H4 (cell line): ENCODE data around the gene CYP4A22. TPM values are rescaled to one million over a fixed set of nuclear protein-coding genes. Genes with fewer than 3 reads are reported as not detected.
A peak's percentile ranks its signal among the peaks of the same experiment; 100 is the strongest.
"Not testable (repeated sequence)": the region's sequence is repeated elsewhere in the genome, so short reads cannot be mapped to it uniquely, and the experiment has no call there.

Experiments used
- DNase-seq: peaks from one replicate; pipeline ENCODE4 v3.0.0-alpha.2; 2015; ENCODE audit warnings: low spot score
- total RNA-seq: library from RNA; depleted of rRNA; stranded (reverse); fragments of >200 nt; shearing (Covaris generic); gene quantifications from 2 replicates; pipeline ENCODE4 v1.2.3, GENCODE V29; 2014

Gene CYP4A22
- total RNA-seq, 1 experiment from 2014 or later = not detected

- DNase-seq = not testable (repeated sequence)
Measured at GRCh38 chr1:47157957-47158356, 20.7 kb downstream of the CYP4A22 start.

GRCh38 chr1:47160716-47161115 is 23.5 kb downstream of the CYP4A22 start:
- no peak for DNase-seq

DNA sequence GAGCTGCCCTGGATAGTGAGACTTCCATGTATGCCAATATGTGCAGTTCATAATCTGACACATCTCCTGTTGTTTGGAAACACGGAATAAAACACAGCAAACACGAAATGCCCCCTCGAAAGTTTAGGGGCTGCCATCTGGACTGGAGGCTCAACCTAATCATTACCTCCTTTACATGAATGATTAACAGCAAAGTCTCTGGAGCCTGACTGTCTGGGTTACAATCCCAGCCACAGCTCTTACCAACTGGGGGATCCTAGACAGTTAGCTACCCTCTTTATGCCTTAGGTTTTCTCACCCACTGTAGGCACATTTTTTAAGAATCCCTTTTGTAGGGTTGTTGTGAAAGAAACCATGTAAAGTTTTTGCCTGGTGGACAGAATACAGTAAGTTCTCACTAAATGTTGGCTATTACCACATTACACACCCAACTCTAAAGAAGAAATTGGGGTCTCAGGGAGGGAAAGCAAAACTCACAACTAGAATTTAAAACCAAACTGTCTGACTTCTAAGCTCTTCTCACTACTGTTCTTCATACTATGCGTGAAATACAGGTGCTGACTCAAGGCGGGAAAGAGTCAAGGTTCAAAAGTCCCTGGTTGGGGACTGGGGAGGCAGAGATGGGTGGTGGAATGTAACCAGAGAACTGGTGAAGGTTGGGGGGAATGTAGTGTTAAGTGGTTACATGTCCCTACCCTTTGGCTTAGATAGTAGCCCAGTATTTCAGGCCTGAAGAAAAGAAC is 24.2 kb downstream of the CYP4A22 start:
- DNase-seq = no peak

DNA sequence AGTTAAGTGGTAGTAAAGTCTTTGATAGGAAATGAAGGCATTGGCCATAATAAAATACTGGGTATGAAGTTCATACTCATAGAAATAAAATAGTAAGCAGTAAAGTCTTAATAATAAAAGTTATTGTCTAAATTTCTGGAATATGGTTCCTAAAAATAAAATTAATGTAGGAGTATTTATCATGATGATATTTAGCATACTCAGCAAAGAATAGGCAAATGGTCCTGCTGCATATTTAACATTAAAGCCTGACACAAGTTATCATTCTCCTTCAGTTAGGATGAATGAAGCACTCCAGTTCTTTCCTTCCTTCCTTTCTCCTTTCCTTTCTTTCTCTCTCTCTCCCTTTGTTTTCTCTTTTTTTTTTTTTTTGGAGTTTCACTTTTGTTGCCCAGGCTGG is 27.3 kb downstream of the CYP4A22 start:
- no peak for DNase-seq

DNA sequence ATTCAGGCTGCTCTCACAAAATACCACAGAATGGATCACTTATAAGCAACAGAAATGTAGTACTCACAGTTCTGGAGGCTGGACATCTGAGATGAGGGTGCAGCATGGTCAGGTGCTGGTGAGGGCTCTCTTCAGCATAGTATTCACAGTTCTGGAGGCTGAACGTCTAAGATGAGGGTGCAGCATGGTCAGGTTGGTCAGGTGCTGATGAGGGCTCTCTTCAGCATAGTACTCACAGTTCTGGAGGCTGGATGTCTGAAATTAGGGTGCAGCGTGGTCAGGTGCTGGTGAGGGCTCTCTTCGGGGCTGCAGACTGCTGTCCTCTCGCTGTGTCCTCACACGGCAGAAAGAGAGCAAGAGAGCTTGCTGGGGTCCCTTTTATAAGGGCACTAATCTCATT is 35.5 kb downstream of the CYP4A22 start:
- no peak for DNase-seq

DNA sequence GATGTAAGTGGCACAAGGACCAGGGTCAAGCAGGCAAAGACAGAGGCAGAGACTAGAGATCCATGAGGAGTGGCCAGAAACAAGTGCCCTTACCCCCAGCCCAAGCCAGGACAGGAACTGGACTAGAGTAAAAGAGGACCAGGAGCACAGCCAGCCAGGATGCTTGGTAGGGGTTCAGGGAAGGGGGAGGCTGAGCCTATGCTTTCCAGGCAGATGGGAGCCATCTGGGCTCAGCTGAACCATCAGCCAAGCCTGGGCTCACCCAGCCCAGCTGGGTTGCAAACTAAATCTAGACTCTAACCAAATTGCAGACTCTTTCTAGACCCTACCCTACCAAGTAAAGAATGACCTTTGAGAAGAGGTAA is 37.4 kb downstream of the CYP4A22 start:
- DNase-seq = peak; percentile 1

DNA sequence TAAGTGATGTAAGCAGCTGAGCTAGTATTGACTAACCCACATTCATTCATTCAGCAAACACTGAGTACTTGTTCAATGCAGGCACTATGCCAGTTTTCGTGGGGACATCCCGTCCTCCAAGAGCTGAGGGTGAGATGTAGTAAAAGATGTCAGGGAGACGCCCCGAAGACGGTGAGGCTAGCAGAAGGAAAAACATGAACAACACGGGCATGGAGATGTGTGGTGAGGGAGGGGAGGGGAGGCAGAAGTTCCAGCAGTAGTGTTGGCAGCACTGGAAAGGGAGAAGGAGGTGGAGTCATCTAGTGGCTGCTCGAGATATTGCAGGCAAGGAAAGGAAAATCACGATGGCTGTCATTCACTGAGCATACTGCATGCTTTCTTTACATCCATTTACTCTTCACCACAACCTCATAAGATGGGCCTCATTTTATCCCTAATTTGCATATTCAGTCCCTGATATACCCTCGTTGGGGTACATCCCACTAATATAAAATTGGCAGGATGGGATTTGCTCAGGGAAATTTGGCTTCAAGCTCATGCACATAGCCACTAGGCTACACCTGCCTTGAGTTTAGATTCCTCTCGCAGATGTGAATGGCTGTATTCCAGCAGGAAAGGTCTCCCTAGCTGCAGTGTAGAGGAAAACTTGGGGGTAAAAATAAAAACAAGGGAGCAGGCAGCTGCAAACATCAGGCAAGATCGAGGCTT is 38.1 kb downstream of the CYP4A22 start:
- peak; percentile 79 for DNase-seq

GRCh38 chr1:47178020-47178419 is 40.8 kb downstream of the CYP4A22 start:
- no peak for DNase-seq

GRCh38 chr1:47178654-47179016 is 41.4 kb downstream of the CYP4A22 start:
- DNase-seq = no peak

DNA sequence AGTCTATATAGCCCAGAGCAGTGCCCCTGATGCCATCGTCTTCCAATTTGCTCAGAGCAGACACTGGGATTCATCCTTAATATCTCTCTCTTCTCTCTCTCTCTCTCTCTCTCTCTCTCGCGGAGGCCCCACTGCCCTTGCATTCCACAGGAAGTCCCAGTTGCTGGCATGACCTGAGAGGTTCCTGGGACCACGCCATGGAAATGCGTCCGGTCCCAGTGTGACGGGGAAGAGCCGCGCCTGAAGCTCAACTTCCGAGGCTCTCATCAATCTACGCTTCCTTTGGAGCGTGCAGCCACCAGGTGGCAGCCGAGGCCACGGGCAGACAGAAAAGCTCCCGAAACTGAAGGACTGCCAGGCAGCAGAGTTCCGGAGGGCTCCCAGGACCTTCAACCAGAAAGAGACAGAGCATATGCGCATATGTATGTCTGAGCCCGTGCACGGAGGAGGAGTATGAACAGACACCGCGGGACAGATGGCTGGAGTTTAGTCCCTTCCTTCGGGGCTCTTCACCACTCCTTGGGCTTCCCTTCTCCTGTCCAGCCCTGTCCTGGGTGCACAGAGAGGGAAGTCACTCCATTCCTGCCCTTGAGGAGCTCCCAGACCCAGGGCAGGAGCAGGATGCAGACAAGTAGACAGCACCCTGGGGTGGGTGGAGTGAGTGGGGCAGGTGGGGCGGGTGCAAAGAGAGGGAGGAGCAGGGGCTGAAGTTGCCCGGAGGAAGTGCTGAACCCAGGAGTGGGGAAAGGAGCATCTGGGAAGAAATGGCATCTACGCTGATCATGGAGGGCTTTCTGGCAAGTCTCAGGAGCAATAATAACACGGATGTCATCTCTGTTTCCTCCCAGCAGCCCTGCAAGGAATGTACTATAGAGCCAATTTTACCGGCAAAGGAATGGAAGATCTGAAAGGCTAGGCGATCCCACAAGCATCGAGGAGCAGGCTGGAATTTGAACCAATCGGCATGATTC is 42.1 kb downstream of the CYP4A22 start:
- peak; percentile 98 for DNase-seq

DNA sequence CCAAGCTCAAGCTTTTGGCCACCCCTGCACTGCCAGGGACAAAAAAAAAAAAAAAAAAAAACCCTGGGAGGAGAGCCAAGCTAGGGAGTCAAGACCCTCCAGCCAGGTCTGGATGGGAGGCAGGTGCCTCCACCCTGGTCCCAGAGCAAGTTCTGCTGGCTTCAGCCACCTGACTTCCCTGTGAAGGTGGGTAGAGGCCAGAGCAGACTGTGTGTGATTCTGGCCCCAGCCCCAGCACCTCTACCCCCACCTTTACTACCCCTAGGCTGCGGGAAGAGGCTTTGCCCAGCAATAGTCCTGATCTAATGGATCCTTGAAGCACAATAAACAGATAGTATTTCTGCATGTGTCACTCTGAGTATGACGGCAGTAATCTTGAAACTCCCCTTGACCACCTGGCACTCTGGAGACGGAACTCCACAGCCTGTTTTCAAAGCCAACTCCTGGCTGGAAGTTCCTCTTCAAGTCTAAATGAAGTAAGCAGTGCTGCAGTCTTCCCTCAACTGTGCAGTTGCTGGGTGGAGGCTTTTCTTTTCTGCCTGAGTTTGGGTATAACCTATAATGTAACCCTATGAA is 42.8 kb downstream of the CYP4A22 start:
- DNase-seq = no peak

DNA sequence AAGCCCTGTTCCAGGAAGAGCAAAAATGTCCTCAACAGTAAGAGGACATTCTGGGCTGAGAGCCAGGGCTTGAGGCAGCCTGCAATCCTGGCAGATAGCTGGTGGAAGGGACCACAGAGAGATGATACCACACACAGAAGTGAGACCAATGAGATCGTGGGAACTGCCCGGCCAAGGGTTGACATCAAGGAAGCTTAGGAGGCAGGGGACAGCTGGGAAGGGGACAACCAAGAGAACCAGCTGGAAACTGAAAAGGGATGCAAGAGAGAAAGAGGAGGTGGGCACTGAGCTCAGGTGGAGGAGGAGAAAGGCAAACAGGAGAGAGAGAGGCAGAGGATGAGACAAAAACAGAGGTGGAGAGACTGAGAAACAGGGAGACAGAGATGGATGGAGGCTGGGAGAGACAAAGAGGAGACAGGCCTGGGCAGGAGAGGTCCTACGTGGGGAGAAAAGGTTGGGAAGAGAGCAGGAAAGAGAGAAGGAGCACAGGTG is 43.4 kb downstream of the CYP4A22 start:
- no peak for DNase-seq

GRCh38 chr1:47181095-47181954 is 44.1 kb downstream of the CYP4A22 start:
- no peak for DNase-seq

DNA sequence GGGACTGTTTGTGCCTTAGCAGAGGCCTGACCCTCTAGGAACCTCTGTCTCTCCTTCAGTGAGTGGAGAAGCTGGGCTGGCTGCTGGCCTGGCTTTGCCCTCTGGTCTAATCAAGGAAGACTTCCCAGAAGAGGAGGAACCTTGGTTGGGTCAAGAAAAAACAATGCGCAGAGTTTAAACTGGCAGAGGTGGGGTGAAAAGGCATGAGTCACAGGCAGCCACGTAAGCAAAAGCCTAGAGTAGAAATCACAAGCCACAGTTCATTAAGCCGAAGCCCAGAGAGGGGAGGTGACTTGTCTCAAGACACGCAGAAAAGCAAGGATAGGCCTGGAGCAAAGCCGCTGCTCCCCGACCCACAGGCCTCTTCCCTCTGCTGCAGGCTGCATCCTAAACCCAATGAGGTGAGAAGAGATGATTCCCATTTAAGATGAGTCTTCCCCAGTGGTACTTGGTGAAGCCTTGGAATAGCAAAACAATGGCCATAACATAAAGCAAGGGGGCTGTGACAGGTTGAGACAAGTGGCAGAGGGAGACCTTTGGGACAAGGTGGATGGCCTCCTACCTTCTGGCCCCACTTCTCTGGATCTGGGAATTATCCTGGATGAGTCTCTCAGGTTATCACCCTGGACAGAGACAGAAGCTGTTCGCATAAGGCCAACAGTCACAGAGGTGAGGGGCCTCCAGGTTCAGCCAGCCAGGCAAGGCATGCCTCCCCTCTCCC is 44.9 kb downstream of the CYP4A22 start:
- peak; percentile 59 for DNase-seq

DNA sequence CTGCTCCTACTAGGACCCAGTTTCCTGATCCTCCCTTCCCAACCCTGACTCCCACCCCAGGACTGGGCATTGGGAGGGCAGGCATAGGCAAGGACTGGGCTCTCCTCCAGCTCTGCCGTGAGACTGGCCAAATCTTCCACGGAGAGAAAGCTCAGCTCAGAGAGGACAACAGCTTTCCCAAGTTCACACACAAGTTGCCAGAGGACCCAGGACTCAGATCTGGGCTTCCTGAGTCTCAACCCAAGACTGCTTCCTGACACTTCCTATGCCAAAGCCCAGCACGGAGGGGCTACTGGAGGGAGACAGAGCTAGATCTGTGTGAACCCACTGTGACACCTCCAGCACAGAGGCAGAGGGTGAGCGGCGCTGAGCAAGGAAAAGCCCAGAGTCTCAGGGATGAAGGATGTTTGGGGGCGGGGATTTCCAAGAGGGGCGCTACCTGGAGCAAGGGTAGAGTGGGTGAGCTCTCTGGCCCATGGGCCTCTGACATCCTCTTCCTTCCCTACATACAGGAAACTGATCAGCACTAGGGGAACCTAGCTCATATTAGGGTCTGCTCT is 45.5 kb downstream of the CYP4A22 start:
- no peak for DNase-seq

DNA sequence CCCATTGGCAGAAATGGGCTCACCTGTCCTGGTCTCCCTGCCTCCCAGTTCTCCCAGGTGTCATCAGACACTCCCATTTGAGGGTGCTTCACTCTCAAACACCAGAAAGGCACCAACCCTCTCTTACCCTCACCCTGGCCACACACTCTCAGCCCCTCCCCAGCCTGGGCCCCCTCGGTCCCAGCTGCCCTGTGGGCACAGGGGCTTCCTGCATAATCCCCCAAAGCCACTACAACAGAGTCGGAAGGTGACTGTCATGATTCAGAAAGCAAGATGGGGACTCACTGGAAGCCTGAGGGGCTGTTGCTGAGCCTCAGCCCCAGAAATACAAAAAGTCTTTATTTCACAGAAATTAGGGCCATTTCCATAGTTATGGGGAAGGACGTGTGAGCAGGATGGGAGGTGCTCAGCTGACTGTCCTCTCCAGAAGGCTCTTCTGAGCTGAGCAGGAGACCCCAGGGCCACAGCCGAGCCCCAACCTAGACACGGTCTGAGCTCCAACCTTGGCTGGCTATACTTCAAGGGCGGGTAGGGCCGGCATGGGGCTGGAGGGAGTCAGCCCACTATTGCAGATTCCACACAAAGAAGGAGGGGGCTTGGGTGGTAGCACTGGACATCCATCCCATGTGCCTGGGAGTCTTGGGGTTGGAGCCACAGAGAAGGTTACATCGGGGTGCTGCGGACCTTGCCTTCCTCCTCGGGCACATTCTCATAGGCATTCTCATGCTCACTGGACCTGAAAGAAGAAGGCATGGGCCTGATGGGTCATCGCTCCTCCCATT is 46.3 kb downstream of the CYP4A22 start:
- DNase-seq = no peak

- no peak for DNase-seq
Measured at GRCh38 chr1:47184090-47184821, 47.0 kb downstream of the CYP4A22 start.
